GM12801 (cell line): Measurements from ENCODE around the gene RAD50.

ENCODE experiments used
- TF ChIP-seq, protein P1 (sequence below): IDR thresholded peaks from one replicate; pipeline ENCODE4 v1.5.1; 2011; ENCODE audit warnings: control low read depth; ENCODE audit not compliant: insufficient read length; ENCODE audit errors: extremely low read depth

Gene RAD50

GRCh38 chr5:132556763-132557477 is at the start of gene RAD50:
Gene RAD50, plus strand, starts transcription at chr5:132556977. Its CDS starts 348 bp downstream, at chr5:132557325.
- TF ChIP-seq, protein P1, sequence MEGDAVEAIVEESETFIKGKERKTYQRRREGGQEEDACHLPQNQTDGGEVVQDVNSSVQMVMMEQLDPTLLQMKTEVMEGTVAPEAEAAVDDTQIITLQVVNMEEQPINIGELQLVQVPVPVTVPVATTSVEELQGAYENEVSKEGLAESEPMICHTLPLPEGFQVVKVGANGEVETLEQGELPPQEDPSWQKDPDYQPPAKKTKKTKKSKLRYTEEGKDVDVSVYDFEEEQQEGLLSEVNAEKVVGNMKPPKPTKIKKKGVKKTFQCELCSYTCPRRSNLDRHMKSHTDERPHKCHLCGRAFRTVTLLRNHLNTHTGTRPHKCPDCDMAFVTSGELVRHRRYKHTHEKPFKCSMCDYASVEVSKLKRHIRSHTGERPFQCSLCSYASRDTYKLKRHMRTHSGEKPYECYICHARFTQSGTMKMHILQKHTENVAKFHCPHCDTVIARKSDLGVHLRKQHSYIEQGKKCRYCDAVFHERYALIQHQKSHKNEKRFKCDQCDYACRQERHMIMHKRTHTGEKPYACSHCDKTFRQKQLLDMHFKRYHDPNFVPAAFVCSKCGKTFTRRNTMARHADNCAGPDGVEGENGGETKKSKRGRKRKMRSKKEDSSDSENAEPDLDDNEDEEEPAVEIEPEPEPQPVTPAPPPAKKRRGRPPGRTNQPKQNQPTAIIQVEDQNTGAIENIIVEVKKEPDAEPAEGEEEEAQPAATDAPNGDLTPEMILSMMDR: no peak

GRCh38 chr5:132510076-132510475 is 46.7 kb upstream of the RAD50 start:
- TF ChIP-seq, protein P1: no peak

DNA sequence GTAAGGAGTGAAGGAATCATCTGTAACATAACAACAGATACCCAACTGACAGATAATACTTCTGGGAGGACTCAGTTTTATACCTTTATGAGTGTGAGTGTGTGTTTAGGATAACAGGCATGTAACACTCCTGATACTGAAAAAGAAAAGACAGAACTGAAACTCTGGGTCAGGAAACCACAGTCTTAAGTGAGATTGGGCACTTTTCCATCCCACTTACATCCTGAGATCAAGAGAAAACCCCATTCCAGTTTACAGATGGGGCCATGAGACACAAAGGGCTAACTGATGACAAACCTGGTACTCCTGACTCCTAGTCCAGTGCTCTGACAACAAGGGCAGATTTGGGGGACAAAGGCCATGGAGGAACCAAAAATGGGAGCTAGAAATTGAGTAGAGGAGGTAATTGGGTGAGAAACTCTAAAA is 31.5 kb upstream of the RAD50 start:
- TF ChIP-seq, protein P1: no peak

DNA sequence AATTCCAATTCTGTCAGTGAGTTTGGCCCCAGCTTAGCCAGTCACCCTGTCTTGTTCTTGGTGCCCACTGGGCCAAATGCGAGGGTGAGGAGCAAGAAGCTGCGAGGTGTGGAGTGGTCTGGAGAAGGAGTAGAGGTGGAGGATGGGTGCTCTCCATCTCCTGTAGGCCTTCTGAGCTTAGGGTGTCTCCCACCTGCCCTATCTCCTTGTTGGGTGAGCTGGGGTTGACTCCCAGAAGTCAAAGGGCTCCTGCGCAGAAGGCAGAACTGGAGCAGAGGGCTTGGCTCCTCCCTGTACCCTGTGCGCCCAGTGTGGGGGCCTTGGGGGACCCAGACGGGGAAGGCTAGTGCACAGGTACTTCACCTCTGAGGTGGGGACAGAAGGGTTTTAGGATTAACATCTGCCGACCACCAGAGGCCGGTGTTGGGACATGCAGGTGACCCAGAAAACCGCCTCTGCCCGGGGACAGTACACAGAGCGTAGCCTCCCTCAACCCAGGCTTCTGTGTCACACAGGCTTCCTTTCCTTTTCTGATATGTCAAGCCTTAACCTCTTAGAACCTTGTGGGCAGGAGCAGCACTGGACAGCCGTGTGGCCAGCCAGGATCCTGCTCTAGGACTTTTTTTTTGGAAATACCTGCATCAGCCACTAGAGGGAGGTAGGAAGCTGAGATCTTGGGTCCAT is 30.3 kb upstream of the RAD50 start:
- TF ChIP-seq, protein P1: no peak

GRCh38 chr5:132526974-132527564 is 29.7 kb upstream of the RAD50 start:
- TF ChIP-seq, protein P1: no peak

DNA sequence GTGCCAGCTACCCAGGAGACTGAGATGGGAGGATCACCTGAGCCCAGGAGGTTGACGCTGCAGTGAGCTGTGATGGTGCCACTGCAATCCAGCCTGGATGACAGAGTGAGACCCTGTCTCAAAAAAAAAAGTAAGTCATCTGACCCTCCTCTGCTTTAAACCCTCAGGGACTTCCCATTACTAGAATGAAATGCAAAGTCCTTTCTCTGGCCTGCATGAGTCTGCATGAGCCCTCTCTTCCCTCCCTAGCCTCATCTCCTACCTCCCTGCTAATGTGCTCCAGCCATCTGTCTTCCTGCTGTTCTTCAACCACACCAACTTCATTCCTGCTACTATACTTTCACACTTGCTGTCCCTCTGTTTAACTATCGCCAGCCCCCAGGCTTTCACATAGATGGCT is 28.8 kb upstream of the RAD50 start:
- TF ChIP-seq, protein P1: no peak

- TF ChIP-seq, protein P1: no peak
Observed at GRCh38 chr5:132528866-132529634, 27.7 kb upstream of the RAD50 start.
